Loucy (cell line): ENCODE data around the gene DNAJC16.
A peak's percentile ranks its signal among the peaks of the same experiment; 100 is the strongest.

Source experiments
- H2AFZ ChIP-seq: fragments of 200-600 bp; sonication (generic); 2 replicates; pipeline ENCODE4 v1.6.0; 2016; ENCODE audit warnings: antibody characterized with exemption, mild to moderate bottlenecking, low read length, moderate library complexity
- H3F3A ChIP-seq: fragments of 200-600 bp; 2 replicates; pipeline ENCODE4 v1.6.0; 2016; ENCODE audit warnings: antibody characterized with exemption, low read depth, mild to moderate bottlenecking
- H3K27me3 ChIP-seq: fragments of 200-600 bp; sonication (generic); 2 replicates; pipeline ENCODE4 v1.6.1; 2014; ENCODE audit warnings: low read length, mild to moderate bottlenecking; ENCODE audit not compliant: insufficient read depth, poor library complexity, severe bottlenecking
- H3K36me3 ChIP-seq: fragments of 200-600 bp; sonication (generic); 2 replicates; pipeline ENCODE4 v1.6.1; 2016; ENCODE audit warnings: low read length; ENCODE audit not compliant: insufficient read depth
- H3K4me1 ChIP-seq: fragments of 200-600 bp; sonication (generic); 2 replicates; pipeline ENCODE4 v1.5.1; 2014; ENCODE audit warnings: low read length, mild to moderate bottlenecking; ENCODE audit not compliant: insufficient read depth, poor library complexity, severe bottlenecking
- H3K4me2 ChIP-seq: fragments of 200-600 bp; sonication (generic); 2 replicates; pipeline ENCODE4 v1.6.0; 2014; ENCODE audit warnings: antibody characterized with exemption, low read length, low read depth, mild to moderate bottlenecking; ENCODE audit not compliant: poor library complexity, severe bottlenecking
- H3K4me3 ChIP-seq: fragments of 200-600 bp; sonication (generic); 2 replicates; pipeline ENCODE4 v1.5.1; 2014; ENCODE audit warnings: low read length, mild to moderate bottlenecking, mixed read lengths; ENCODE audit not compliant: poor library complexity, severe bottlenecking
- H3K79me2 ChIP-seq: fragments of 200-600 bp; sonication (generic); 2 replicates; pipeline ENCODE4 v1.6.1; 2014; ENCODE audit warnings: low read length; ENCODE audit not compliant: insufficient read depth
- H3K9ac ChIP-seq: fragments of 200-600 bp; sonication (generic); 2 replicates; pipeline ENCODE4 v1.6.0; 2014; ENCODE audit warnings: mild to moderate bottlenecking, low read depth, low read length, moderate library complexity; ENCODE audit not compliant: poor library complexity, severe bottlenecking
- H3K9me2 ChIP-seq: fragments of 200-600 bp; sonication (generic); replicated peaks from 2 replicates; pipeline ENCODE4 v1.6.1; 2016; ENCODE audit warnings: low read depth, low read length, mixed read lengths
- H3K9me3 ChIP-seq: fragments of 200-600 bp; sonication (generic); 2 replicates; pipeline ENCODE4 v1.6.1; 2014; ENCODE audit warnings: mild to moderate bottlenecking, antibody characterized with exemption, low read length, low read depth; ENCODE audit not compliant: insufficient read depth
- H4K20me1 ChIP-seq: fragments of 200-600 bp; sonication (generic); 2 replicates; pipeline ENCODE4 v1.6.0; 2014; ENCODE audit warnings: antibody characterized with exemption, low read length, mild to moderate bottlenecking; ENCODE audit not compliant: insufficient read depth, poor library complexity, severe bottlenecking
- CTCF ChIP-seq: fragments of 200-600 bp; sonication (generic); conservative IDR thresholded peaks from 2 replicates; pipeline ENCODE4 v1.5.1; 2014; ENCODE audit warnings: mild to moderate bottlenecking, antibody characterized with exemption, low read length
- EZH2phosphoT487 ChIP-seq: fragments of 200-600 bp; IDR thresholded peaks from 2 replicates; pipeline ENCODE4 v1.6.1; 2018; ENCODE audit warnings: antibody characterized with exemption, mild to moderate bottlenecking, moderate library complexity, borderline replicate concordance

DNAJC16 gene

GRCh38 chr1:15493869-15494390 is 32.7 kb upstream of the DNAJC16 start:
- H3K9me2 ChIP-seq, result no peaks in the 10 kb centered on the region
- no peaks in the 10 kb centered on the region for H3K9me3 ChIP-seq
- H3K4me2 ChIP-seq, result no peak overlapping the region
- no peak overlapping the region for H3K4me3 ChIP-seq
- H3K4me1 ChIP-seq, result peaks cover 24% of the 10 kb centered on the region
- H4K20me1 ChIP-seq, result no peaks in the 10 kb centered on the region
- no peaks in the 10 kb centered on the region for H3K27me3 ChIP-seq
- H3K9ac ChIP-seq, result no peak overlapping the region
- no peaks in the 10 kb centered on the region; the same call in 1 of the 2 replicates for H3K36me3 ChIP-seq
- 0 out of 2 replicates have a peak, but pooled peaks cover 2% of the 10 kb centered on the region for H3F3A ChIP-seq
- no peak for TF ChIP-seq CTCF
- TF ChIP-seq EZH2phosphoT487, result no peak
- no peak overlapping the region for H2AFZ ChIP-seq
- H3K79me2 ChIP-seq, result no peaks in the 10 kb centered on the region

- Histone ChIP-seq H3K4me3 (no peak overlapping the region), H4K20me1 (no peaks in the 10 kb centered on the region), H3K9ac (no peak overlapping the region), H2AFZ (no peak overlapping the region), H3K79me2 (no peaks in the 10 kb centered on the region), H3K27me3 (no peaks in the 10 kb centered on the region), H3K36me3 (no peaks in the 10 kb centered on the region; the same call in 1 of the 2 replicates), H3K4me2 (no peak overlapping the region), H3K9me2 (no peaks in the 10 kb centered on the region), H3K4me1 (no peaks in the 10 kb centered on the region), H3F3A (no peaks in the 10 kb centered on the region), H3K9me3 (no peaks in the 10 kb centered on the region)
- TF ChIP-seq CTCF, result no peak
- TF ChIP-seq EZH2phosphoT487, result no peak
These were observed 26.2 kb upstream of the DNAJC16 start for GRCh38 chr1:15500184-15501178.

- no peak overlapping the region for H3K4me2 ChIP-seq
- H3K4me3 ChIP-seq, result no peak overlapping the region
- no peak overlapping the region for H2AFZ ChIP-seq
- H3K9me2 ChIP-seq, result no peaks in the 10 kb centered on the region
- no peaks in the 10 kb centered on the region; the same call in 1 of the 2 replicates for H3K36me3 ChIP-seq
- TF ChIP-seq CTCF (peak; percentile 78), EZH2phosphoT487 (no peak)
- no peak overlapping the region for H3K9ac ChIP-seq
- no peaks in the 10 kb centered on the region for H3K27me3 ChIP-seq
- H4K20me1 ChIP-seq, result no peaks in the 10 kb centered on the region
- H3F3A ChIP-seq, result no peaks in the 10 kb centered on the region
- H3K4me1 ChIP-seq, result no peaks in the 10 kb centered on the region
- H3K79me2 ChIP-seq, result no peaks in the 10 kb centered on the region
- H3K9me3 ChIP-seq, result no peaks in the 10 kb centered on the region
These were observed 25.2 kb upstream of the DNAJC16 start for GRCh38 chr1:15501208-15502032.
